CD4-positive, alpha-beta memory T cell (primary cell): ENCODE measurements around the gene USP13. TPM values are rescaled to one million over a fixed set of nuclear protein-coding genes. Genes with fewer than 3 reads are reported as not detected.

Source experiments
- CTCF ChIA-PET: fragments of 350-600 bp; sonication (Branson Sonifier 250); formaldehyde crosslinking; loops from one replicate; lab custom pipeline; 2021; ENCODE audit warnings: inconsistent platforms; ENCODE audit not compliant: partially characterized antibody; lab: Charles Lee
- POLR2A ChIA-PET: fragments of 350-600 bp; sonication (Branson Sonifier 250); formaldehyde crosslinking; loops from one replicate; lab custom pipeline; 2021; ENCODE audit not compliant: partially characterized antibody; lab: Charles Lee
- DNase-seq, 5 donors: peaks; one replicate each; pipeline versions ENCODE4 v3.0.0 to v3.0.0-alpha.2; 2020 to 2022; ENCODE audit warnings: mixed read lengths in 1 of 5
- H3K27ac ChIP-seq: one replicate; pipeline ENCODE4 v1.7.0; 2013; ENCODE audit warnings: low read depth, low read length
- H3K27me3 ChIP-seq: 2 replicates; pipeline ENCODE4 v1.7.0; 2013; ENCODE audit warnings: mild to moderate bottlenecking, low read length, moderate library complexity; ENCODE audit not compliant: insufficient read depth
- H3K36me3 ChIP-seq: 2 replicates; pipeline ENCODE4 v1.7.0; 2013; ENCODE audit warnings: mild to moderate bottlenecking, low read length, moderate library complexity; ENCODE audit not compliant: insufficient read depth
- H3K4me1 ChIP-seq: 2 replicates; pipeline ENCODE4 v1.7.0; 2013; ENCODE audit warnings: mild to moderate bottlenecking, low read length, moderate library complexity; ENCODE audit not compliant: insufficient read depth
- H3K4me3 ChIP-seq, 2 donors: one replicate each; pipeline ENCODE4 v1.7.0; 2013; ENCODE audit warnings: low read length in 2 of 2, mild to moderate bottlenecking in 1 of 2
- H3K9me3 ChIP-seq, 2 donors: one replicate each; pipeline ENCODE4 v1.7.0; 2013; ENCODE audit warnings: low read length in 2 of 2, control low read depth in 1 of 2; ENCODE audit not compliant: control insufficient read depth in 1 of 2
- H3K27ac Mint-ChIP-seq, 7 donors: one replicate each; pipeline ENCODE4 v1.8.0; 2020 to 2021; ENCODE audit warnings: mixed read lengths in 7 of 7, mild to moderate bottlenecking in 6 of 7, inconsistent platforms in 3 of 7, moderate library complexity in 3 of 7
- H3K27me3 Mint-ChIP-seq, 2 donors: one replicate each; pipeline ENCODE4 v1.8.0; 2020 to 2021; ENCODE audit warnings: mixed read lengths in 2 of 2
- H3K36me3 Mint-ChIP-seq, 2 donors: one replicate each; pipeline ENCODE4 v1.8.0; 2020 to 2021; ENCODE audit warnings: mixed read lengths in 2 of 2, inconsistent platforms in 1 of 2, mild to moderate bottlenecking in 1 of 2
- H3K4me1 Mint-ChIP-seq, 4 donors: one replicate each; pipeline ENCODE4 v1.8.0; 2020 to 2021; ENCODE audit warnings: mixed read lengths in 4 of 4, mild to moderate bottlenecking in 1 of 4
- H3K4me3 Mint-ChIP-seq, 8 donors: one replicate each; pipeline ENCODE4 v1.8.0; 2020 to 2021; ENCODE audit warnings: mixed read lengths in 8 of 8, mild to moderate bottlenecking in 7 of 8, moderate library complexity in 6 of 8, inconsistent platforms in 3 of 8
- H3K9me3 Mint-ChIP-seq, 8 donors: one replicate each; pipeline ENCODE4 v1.8.0; 2020 to 2021; ENCODE audit warnings: mixed read lengths in 8 of 8, mild to moderate bottlenecking in 5 of 8, inconsistent platforms in 3 of 8, moderate library complexity in 1 of 8
- intact Hi-C: fragments of 100-400 bp; cut with micrococcal nuclease; formaldehyde crosslinking; loops from one replicate; pipeline ENCODE4 v1.15.1; 2023
- polyA plus RNA-seq, 2 donors: library from polyadenylated mRNA; unstranded; fragments of 300-500 nt; fragmentation: Illumina TruSeq; gene quantifications; one replicate each; pipeline ENCODE4 v1.2.3, GENCODE V29; 2021
- total RNA-seq, 2 experiments: library from RNA; stranded (reverse); gene quantifications; one replicate each; pipeline ENCODE4 v1.2.3, GENCODE V29; 2021

USP13 gene
- total and polyA plus RNA-seq, 4 experiments from 2014 or later: 5.3 to 11.6 (median 9.6) TPM

- no peaks in the 10 kb centered on the region for H3K27me3 Mint-ChIP-seq
- CTCF ChIA-PET: no interaction called here
Observed at GRCh38 chr3:179706233-179706632, 53.4 kb downstream of the USP13 start.

GRCh38 chr3:179710079-179710478, 57.2 kb downstream of the USP13 start:
- intact Hi-C loops: no loop called here
- no peak overlapping the region for H3K27ac Mint-ChIP-seq
- no peaks in the 10 kb centered on the region for H3K9me3 Mint-ChIP-seq
- no peaks in the 10 kb centered on the region for H3K4me1 ChIP-seq
- no peaks in the 10 kb centered on the region for H3K4me1 Mint-ChIP-seq
- H3K27ac ChIP-seq: no peak overlapping the region
- H3K36me3 ChIP-seq: peaks cover 6% of the 10 kb centered on the region
- DNase-seq: no peak
- H3K4me3 ChIP-seq: no peak overlapping the region
- H3K9me3 ChIP-seq: no peaks in the 10 kb centered on the region
- H3K27me3 ChIP-seq: no peaks in the 10 kb centered on the region
- CTCF ChIA-PET: no interaction called here
- peaks cover 33 to 41% of the 10 kb centered on the region in 2 donors for H3K36me3 Mint-ChIP-seq
- POLR2A ChIA-PET: no interaction called here
- no peaks in the 10 kb centered on the region for H3K27me3 Mint-ChIP-seq
- H3K4me3 Mint-ChIP-seq: no peak overlapping the region

More at GRCh38 chr3:179706233-179706632, 53.4 kb downstream of the USP13 start:
- Histone ChIP-seq H3K36me3 (peaks cover 6% of the 10 kb centered on the region), H3K9me3 (no peaks in the 10 kb centered on the region), H3K27me3 (no peaks in the 10 kb centered on the region), H3K4me3 (no peak overlapping the region), H3K27ac (no peak overlapping the region), H3K4me1 (no peaks in the 10 kb centered on the region)
- H3K9me3 Mint-ChIP-seq: no peaks in the 10 kb centered on the region
- peaks cover 37 to 50% of the 10 kb centered on the region in 2 donors for H3K36me3 Mint-ChIP-seq
- POLR2A ChIA-PET: no interaction called here
- no peak overlapping the region for H3K27ac Mint-ChIP-seq
- no peaks in the 10 kb centered on the region for H3K4me1 Mint-ChIP-seq
- DNase-seq: no peak
- intact Hi-C loops: no loop called here
- no peak overlapping the region for H3K4me3 Mint-ChIP-seq

DNA sequence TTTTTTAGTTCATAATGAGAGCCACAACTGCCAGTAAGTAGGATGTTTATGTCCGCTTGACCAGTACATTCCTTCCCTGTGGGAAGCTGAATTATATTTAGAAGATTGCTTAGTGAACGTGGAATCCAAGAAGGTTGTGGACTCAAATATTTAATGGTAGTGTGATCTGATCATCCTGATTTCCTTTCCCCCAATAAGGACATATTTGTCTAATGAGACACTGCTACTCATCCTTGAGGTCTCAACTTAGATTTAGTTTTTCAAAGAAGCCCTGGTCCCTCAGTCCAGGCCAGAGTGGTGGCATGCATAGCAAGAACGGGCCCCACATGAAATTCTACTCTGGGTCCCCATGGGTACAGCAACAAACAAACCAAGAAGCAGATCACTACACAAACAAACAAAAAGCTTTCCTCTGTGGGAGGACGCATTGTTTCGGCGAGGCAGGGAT, 60.8 kb downstream of the USP13 start:
- CTCF ChIA-PET: interaction anchor here (1.6 kb wide), 1 partner anchor 9 kb away, joined by 4 read pairs; no protein-coding TSS in a partner anchor
- Histone ChIP-seq H3K36me3 (peaks cover 6% of the 10 kb centered on the region), H3K9me3 (no peaks in the 10 kb centered on the region), H3K4me3 (no peak overlapping the region), H3K27me3 (no peaks in the 10 kb centered on the region), H3K4me1 (no peaks in the 10 kb centered on the region), H3K27ac (no peak overlapping the region)
- H3K27me3 Mint-ChIP-seq: no peaks in the 10 kb centered on the region
- intact Hi-C loops: no loop called here
- POLR2A ChIA-PET: no interaction called here
- no peak overlapping the region for H3K4me3 Mint-ChIP-seq
- H3K9me3 Mint-ChIP-seq: no peaks in the 10 kb centered on the region
- DNase-seq: no peak
- H3K36me3 Mint-ChIP-seq: peaks cover 24 to 38% of the 10 kb centered on the region in 2 donors
- H3K4me1 Mint-ChIP-seq: peaks cover 0 to 1% (median 0%) of the 10 kb centered on the region in 4 donors
- H3K27ac Mint-ChIP-seq: peak overlapping the region in 3 of 7 donors; percentile 6 to 46 (median 26)

DNA sequence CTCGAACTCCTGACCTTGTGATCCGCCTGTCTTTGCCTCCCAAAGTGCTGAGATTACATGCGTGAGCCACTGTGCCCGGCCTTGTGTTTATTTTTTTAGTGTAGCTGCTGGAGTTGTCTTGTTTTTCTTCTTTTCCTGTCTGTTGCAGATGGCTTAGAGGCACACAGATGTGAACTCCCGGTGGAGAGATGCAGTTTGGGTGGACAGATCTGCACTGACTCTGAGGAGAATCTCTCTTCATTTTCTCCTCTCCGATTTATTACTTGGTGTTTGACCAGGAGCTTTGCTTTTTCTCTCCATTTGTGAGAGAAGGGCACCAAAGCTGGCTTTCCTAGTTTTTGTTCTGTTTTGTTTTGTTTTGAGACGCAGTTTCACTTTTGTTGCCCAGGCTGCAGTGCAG, 62.7 kb downstream of the USP13 start:
- Histone ChIP-seq H3K9me3 (no peaks in the 10 kb centered on the region), H3K4me3 (no peak overlapping the region), H3K36me3 (no peaks in the 10 kb centered on the region), H3K27me3 (no peaks in the 10 kb centered on the region), H3K4me1 (no peaks in the 10 kb centered on the region), H3K27ac (no peak overlapping the region)
- POLR2A ChIA-PET: no interaction called here
- DNase-seq: no peak
- no peak overlapping the region for H3K27ac Mint-ChIP-seq
- CTCF ChIA-PET: interaction anchor here (0.6 kb wide), 1 partner anchor 1478 kb away, joined by 4 read pairs; no protein-coding TSS in a partner anchor
- H3K4me1 Mint-ChIP-seq: peaks cover 0 to 1% (median 0%) of the 10 kb centered on the region in 4 donors
- H3K36me3 Mint-ChIP-seq: peaks cover 16 to 48% of the 10 kb centered on the region in 2 donors
- no peaks in the 10 kb centered on the region for H3K9me3 Mint-ChIP-seq
- H3K4me3 Mint-ChIP-seq: no peak overlapping the region
- no peaks in the 10 kb centered on the region for H3K27me3 Mint-ChIP-seq
- intact Hi-C loops: no loop called here

GRCh38 chr3:179716226-179716625, 63.4 kb downstream of the USP13 start:
- Histone ChIP-seq H3K27ac (no peak overlapping the region), H3K36me3 (no peaks in the 10 kb centered on the region), H3K4me3 (no peak overlapping the region), H3K4me1 (no peaks in the 10 kb centered on the region), H3K27me3 (no peaks in the 10 kb centered on the region), H3K9me3 (no peaks in the 10 kb centered on the region)
- CTCF ChIA-PET: no interaction called here
- Mint-ChIP-seq H3K4me1 (peaks cover 0 to 1% (median 0%) of the 10 kb centered on the region in 4 donors), H3K4me3 (no peak overlapping the region), H3K9me3 (no peaks in the 10 kb centered on the region), H3K27ac (no peak overlapping the region), H3K27me3 (no peaks in the 10 kb centered on the region), H3K36me3 (peaks cover 15 to 51% of the 10 kb centered on the region in 2 donors)
- POLR2A ChIA-PET: no interaction called here
- intact Hi-C loops: no loop called here
- no peak for DNase-seq

- peaks cover 20 to 55% of the 10 kb centered on the region in 2 donors for H3K36me3 Mint-ChIP-seq
- Histone ChIP-seq H3K36me3 (no peaks in the 10 kb centered on the region), H3K4me1 (no peaks in the 10 kb centered on the region), H3K9me3 (no peaks in the 10 kb centered on the region), H3K27me3 (no peaks in the 10 kb centered on the region), H3K4me3 (no peak overlapping the region), H3K27ac (no peak overlapping the region)
- intact Hi-C loops: no loop called here
- H3K4me3 Mint-ChIP-seq: no peak overlapping the region
- H3K4me1 Mint-ChIP-seq: peaks cover 0 to 1% (median 0%) of the 10 kb centered on the region in 4 donors
- CTCF ChIA-PET: no interaction called here
- POLR2A ChIA-PET: no interaction called here
- H3K27ac Mint-ChIP-seq: no peak overlapping the region
- no peaks in the 10 kb centered on the region for H3K27me3 Mint-ChIP-seq
- DNase-seq: no peak
- no peaks in the 10 kb centered on the region for H3K9me3 Mint-ChIP-seq
Observed at GRCh38 chr3:179716811-179717210, 64.0 kb downstream of the USP13 start.

- POLR2A ChIA-PET: no interaction called here
- H3K27ac ChIP-seq: no peak overlapping the region
- H3K4me1 ChIP-seq: no peaks in the 10 kb centered on the region
- H3K36me3 Mint-ChIP-seq: peaks cover 22 to 59% of the 10 kb centered on the region in 2 donors
- H3K27me3 ChIP-seq: no peaks in the 10 kb centered on the region
- H3K4me3 Mint-ChIP-seq: no peak overlapping the region
- no peak overlapping the region for H3K27ac Mint-ChIP-seq
- H3K9me3 ChIP-seq: no peaks in the 10 kb centered on the region
- H3K4me1 Mint-ChIP-seq: peaks cover 0 to 1% (median 0%) of the 10 kb centered on the region in 4 donors
- no peaks in the 10 kb centered on the region for H3K36me3 ChIP-seq
- intact Hi-C loops: no loop called here
- H3K4me3 ChIP-seq: no peak overlapping the region
- H3K9me3 Mint-ChIP-seq: no peaks in the 10 kb centered on the region
- CTCF ChIA-PET: no interaction called here
- no peak for DNase-seq
- H3K27me3 Mint-ChIP-seq: no peaks in the 10 kb centered on the region
Observed at GRCh38 chr3:179717219-179717618, 64.4 kb downstream of the USP13 start.
